Body of pancreas (tissue), 4 donors: ENCODE data around the gene PDGFA.

ENCODE experiments used
- POLR2A ChIP-seq, 3 donors: fragments of 450-650 bp; IDR thresholded peaks; one replicate each; pipeline ENCODE4 v1.6.1; 2016; ENCODE audit warnings: antibody characterized with exemption in 3 of 3, mild to moderate bottlenecking in 2 of 3
- TF ChIP-seq, protein P1 (sequence below), 7 experiments: fragments of 450-650 bp in 4 of 7; fragments of 200-600 bp in 3 of 7; sonication (generic) in 3 of 7; IDR thresholded peaks; one replicate each; pipeline ENCODE4 v1.5.1; 2016 to 2019; ENCODE audit warnings: antibody characterized with exemption in 7 of 7

DNA sequence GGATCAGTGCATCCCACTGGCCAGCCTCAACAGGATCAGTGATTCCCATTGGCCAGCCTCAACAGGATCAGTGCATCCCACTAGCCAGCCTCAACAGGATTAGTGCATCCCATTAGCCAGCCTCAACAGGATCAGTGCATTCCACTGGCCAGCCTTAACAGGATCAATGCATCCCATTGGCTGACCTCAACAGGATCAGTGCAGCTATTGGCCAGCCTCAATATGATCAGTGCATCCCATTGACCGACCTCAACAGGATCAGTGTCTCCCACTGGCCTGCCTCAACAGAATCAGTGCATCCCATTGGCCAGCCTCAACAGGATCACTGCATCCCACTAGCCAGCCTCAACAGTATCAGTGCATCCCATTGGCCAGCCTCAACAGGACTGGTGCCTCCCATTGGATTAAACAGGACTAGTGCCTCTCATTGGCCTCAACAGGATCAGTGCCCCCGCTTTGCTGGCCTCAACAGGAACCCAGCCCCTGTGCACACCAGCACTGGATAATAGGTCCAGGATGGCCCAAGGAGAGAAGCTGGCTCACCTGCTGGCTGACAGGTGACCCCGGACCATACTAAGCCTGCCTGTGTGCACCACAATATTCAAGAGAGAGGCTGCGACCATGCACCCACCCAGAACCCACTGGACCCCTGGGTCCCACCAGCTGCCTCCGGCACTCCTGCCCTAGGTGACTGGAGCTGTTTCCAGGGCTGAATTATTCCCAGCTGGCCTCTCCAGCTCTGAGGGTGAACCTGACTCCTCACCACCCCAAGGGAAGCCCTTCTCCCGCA is 59.9 kb downstream of the PDGFA start:
- TF ChIP-seq, protein P1, sequence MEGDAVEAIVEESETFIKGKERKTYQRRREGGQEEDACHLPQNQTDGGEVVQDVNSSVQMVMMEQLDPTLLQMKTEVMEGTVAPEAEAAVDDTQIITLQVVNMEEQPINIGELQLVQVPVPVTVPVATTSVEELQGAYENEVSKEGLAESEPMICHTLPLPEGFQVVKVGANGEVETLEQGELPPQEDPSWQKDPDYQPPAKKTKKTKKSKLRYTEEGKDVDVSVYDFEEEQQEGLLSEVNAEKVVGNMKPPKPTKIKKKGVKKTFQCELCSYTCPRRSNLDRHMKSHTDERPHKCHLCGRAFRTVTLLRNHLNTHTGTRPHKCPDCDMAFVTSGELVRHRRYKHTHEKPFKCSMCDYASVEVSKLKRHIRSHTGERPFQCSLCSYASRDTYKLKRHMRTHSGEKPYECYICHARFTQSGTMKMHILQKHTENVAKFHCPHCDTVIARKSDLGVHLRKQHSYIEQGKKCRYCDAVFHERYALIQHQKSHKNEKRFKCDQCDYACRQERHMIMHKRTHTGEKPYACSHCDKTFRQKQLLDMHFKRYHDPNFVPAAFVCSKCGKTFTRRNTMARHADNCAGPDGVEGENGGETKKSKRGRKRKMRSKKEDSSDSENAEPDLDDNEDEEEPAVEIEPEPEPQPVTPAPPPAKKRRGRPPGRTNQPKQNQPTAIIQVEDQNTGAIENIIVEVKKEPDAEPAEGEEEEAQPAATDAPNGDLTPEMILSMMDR (IDR thresholded peaks at IDR 0.05): no peak
- TF ChIP-seq POLR2A (IDR thresholded peaks at IDR 0.05): no peak
